Caco-2 (cell line): Measurements from ENCODE around the gene RBFOX1. TPM values are rescaled to one million over a fixed set of nuclear protein-coding genes. Genes with fewer than 3 reads are reported as not detected.

Experiments
- BruUV-seq: library from RNA; stranded (reverse); fragments of 400-500 nt; replicated peaks from 2 replicates; lab custom pipeline; 2021; lab: Mats Ljungman, UMichigan
- CTCF ChIA-PET: fragments of 300-600 bp; sonication (Branson Sonifier 250); formaldehyde crosslinking; loops from one replicate; lab custom pipeline; 2022; ENCODE audit warnings: antibody characterized with exemption; lab: Charles Lee
- POLR2A ChIA-PET: fragments of 300-600 bp; sonication (Branson Sonifier 250); formaldehyde crosslinking; loops from one replicate; lab custom pipeline; 2022; ENCODE audit warnings: antibody characterized with exemption; lab: Charles Lee
- DNase-seq, 2 experiments: peaks; one replicate each; pipeline versions ENCODE4 v3.0.0 to v3.0.0-alpha.2; 2020 to 2022
- H3K27me3 ChIP-seq: replicated peaks from 2 replicates; pipeline ENCODE4 v1.6.0; 2011; ENCODE audit warnings: low read length; ENCODE audit not compliant: control insufficient read depth, insufficient read depth
- H3K36me3 ChIP-seq: 2 replicates; pipeline ENCODE4 v1.5.1; 2011; ENCODE audit warnings: low read length; ENCODE audit not compliant: control insufficient read depth, insufficient read depth
- H3K4me1 ChIP-seq: fragments of 250-450 bp; sonication (Bioruptor Pico); 2 replicates; pipeline ENCODE4 v1.5.1; 2020; ENCODE audit warnings: mild to moderate bottlenecking
- H3K4me3 ChIP-seq: 2 replicates; pipeline ENCODE4 v1.5.1; 2011; ENCODE audit warnings: low read depth, mild to moderate bottlenecking, control low read depth, low read length
- H3K9me3 ChIP-seq: fragments of 250-450 bp; sonication (Bioruptor Pico); 2 replicates; pipeline ENCODE4 v1.5.1; 2020; ENCODE audit warnings: mild to moderate bottlenecking, moderate library complexity
- H3K27ac Mint-ChIP-seq: one replicate; pipeline ENCODE4 v1.8.0; 2022; ENCODE audit warnings: mixed read lengths; ENCODE audit not compliant: unreplicated experiment
- H3K27me3 Mint-ChIP-seq: one replicate; pipeline ENCODE4 v1.8.0; 2022; ENCODE audit warnings: mixed read lengths; ENCODE audit not compliant: insufficient read depth, unreplicated experiment
- H3K36me3 Mint-ChIP-seq: one replicate; pipeline ENCODE4 v1.8.0; 2022; ENCODE audit warnings: mild to moderate bottlenecking, mixed read lengths; ENCODE audit not compliant: insufficient read depth, unreplicated experiment
- H3K4me1 Mint-ChIP-seq: one replicate; pipeline ENCODE4 v1.8.0; 2022; ENCODE audit warnings: low read depth, mixed read lengths; ENCODE audit not compliant: unreplicated experiment
- H3K4me3 Mint-ChIP-seq: one replicate; pipeline ENCODE4 v1.8.0; 2022; ENCODE audit warnings: mild to moderate bottlenecking, moderate library complexity, mixed read lengths; ENCODE audit not compliant: unreplicated experiment
- H3K9me3 Mint-ChIP-seq: one replicate; pipeline ENCODE4 v1.8.0; 2022; ENCODE audit warnings: mixed read lengths; ENCODE audit not compliant: unreplicated experiment
- intact Hi-C: fragments of 100-400 bp; cut with micrococcal nuclease; formaldehyde crosslinking; loops from one replicate; pipeline ENCODE4 v1.10.0; 2022; ENCODE audit not compliant: unreplicated experiment
- total RNA-seq: library from RNA; stranded (reverse); gene quantifications from 2 replicates; pipeline ENCODE4 v1.2.3, GENCODE V29; 2022
- TF ChIP-seq, protein P1 (sequence below), 2 experiments: fragments of 200-600 bp in 1 of 2; IDR thresholded peaks; 1 replicate in 1 of 2; 2 replicates in 1 of 2; pipeline versions ENCODE4 v1.5.1 to v1.8.0; 2011 to 2022; ENCODE audit warnings: antibody characterized with exemption in 1 of 2, control low read depth in 1 of 2, inconsistent platforms in 1 of 2, low read depth in 1 of 2, low read length in 1 of 2, mild to moderate bottlenecking in 1 of 2, moderate library complexity in 1 of 2; ENCODE audit not compliant: insufficient read depth in 1 of 2, severe bottlenecking in 1 of 2, unreplicated experiment in 1 of 2

Gene RBFOX1
- total RNA-seq, 1 experiment from 2014 or later = 0.91 TPM

GRCh38 chr16:7362231-7362630, 29.6 kb downstream of the RBFOX1 start:
- no peak overlapping the region for H3K4me3 Mint-ChIP-seq
- H3K4me1 ChIP-seq = no peaks in the 10 kb centered on the region
- no TSS peak for BruUV-seq
- ChIA-PET CTCF (no interaction called here), POLR2A (no interaction called here)
- DNase-seq = no peak
- intact Hi-C loops = no loop called here
- TF ChIP-seq, protein P1, sequence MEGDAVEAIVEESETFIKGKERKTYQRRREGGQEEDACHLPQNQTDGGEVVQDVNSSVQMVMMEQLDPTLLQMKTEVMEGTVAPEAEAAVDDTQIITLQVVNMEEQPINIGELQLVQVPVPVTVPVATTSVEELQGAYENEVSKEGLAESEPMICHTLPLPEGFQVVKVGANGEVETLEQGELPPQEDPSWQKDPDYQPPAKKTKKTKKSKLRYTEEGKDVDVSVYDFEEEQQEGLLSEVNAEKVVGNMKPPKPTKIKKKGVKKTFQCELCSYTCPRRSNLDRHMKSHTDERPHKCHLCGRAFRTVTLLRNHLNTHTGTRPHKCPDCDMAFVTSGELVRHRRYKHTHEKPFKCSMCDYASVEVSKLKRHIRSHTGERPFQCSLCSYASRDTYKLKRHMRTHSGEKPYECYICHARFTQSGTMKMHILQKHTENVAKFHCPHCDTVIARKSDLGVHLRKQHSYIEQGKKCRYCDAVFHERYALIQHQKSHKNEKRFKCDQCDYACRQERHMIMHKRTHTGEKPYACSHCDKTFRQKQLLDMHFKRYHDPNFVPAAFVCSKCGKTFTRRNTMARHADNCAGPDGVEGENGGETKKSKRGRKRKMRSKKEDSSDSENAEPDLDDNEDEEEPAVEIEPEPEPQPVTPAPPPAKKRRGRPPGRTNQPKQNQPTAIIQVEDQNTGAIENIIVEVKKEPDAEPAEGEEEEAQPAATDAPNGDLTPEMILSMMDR (IDR thresholded peaks at IDR 0.05; ENCODE audit: insufficient read depth in 1 of 2, low read depth in 1 of 2, low read length in 1 of 2, severe bottlenecking in 1 of 2, unreplicated experiment in 1 of 2) = no peak
- no peaks in the 10 kb centered on the region for H3K9me3 ChIP-seq
- H3K4me1 Mint-ChIP-seq = no peaks in the 10 kb centered on the region
- H3K4me3 ChIP-seq = no peak overlapping the region
- no peak overlapping the region for H3K27ac Mint-ChIP-seq
- no peaks in the 10 kb centered on the region for H3K36me3 Mint-ChIP-seq
- no peaks in the 10 kb centered on the region for H3K9me3 Mint-ChIP-seq
- H3K27me3 Mint-ChIP-seq = peaks cover 5% of the 10 kb centered on the region
- no peaks in the 10 kb centered on the region for H3K36me3 ChIP-seq
- no peaks in the 10 kb centered on the region; the same call in 1 of the 2 replicates for H3K27me3 ChIP-seq

DNA sequence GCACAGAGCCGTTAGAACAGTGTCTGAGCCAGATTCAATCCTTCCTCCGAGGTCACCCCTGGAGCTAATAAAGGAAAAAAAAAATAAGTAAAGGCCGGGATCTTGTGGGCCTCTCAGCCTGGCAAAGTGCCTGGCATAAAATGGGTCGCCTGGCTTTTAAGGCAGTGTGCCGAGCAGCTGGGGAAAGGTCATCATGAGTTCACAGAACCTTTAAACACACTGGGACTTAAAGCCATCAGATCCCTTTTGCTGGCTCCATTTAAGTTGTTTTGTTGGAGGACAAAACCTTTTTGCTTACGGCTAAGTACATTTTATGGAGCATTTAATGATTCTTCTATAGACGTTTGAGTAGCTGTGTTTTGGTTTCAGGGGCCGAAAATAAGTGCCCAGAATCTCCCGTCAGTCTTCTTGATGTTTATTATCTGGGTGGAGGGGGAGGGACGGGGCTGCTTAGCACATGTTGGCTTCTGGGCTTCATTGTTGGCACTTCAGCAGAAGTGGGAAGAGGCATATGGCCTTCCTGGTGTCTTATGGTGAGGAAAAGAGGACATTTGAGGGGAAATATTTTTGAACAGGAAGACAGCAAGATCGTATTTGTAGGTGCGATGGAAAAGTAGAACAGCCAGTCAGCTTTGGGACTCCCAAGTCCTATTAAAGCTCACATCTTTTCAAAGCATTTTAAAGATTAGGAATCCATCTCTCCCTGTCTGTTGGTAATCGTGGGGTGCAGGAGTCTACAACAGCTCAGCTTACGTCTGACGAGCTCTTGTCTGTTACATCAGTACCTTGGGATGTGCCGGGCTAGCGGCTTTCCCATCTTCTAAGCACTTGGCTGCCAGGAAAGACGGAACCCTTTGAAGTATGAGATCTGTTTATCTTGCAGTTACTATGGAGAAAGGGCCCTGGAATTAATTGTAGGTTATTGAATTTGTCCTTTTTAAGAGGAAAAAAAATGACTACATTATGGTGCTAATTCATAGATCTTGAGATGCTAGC, 31.1 kb downstream of the RBFOX1 start:
- BruUV-seq = no TSS peak
- Mint-ChIP-seq H3K9me3 (no peaks in the 10 kb centered on the region), H3K27me3 (no peaks in the 10 kb centered on the region), H3K36me3 (no peaks in the 10 kb centered on the region), H3K27ac (no peak overlapping the region), H3K4me3 (no peak overlapping the region), H3K4me1 (no peaks in the 10 kb centered on the region)
- Histone ChIP-seq H3K27me3 (no peaks in the 10 kb centered on the region; the same call in 1 of the 2 replicates), H3K36me3 (no peaks in the 10 kb centered on the region), H3K9me3 (no peaks in the 10 kb centered on the region), H3K4me1 (no peaks in the 10 kb centered on the region), H3K4me3 (no peak overlapping the region)
- ChIA-PET POLR2A (no interaction called here), CTCF (no interaction called here)
- no peak for DNase-seq
- TF ChIP-seq, protein P1 (IDR thresholded peaks at IDR 0.05; ENCODE audit: insufficient read depth in 1 of 2, low read depth in 1 of 2, low read length in 1 of 2, severe bottlenecking in 1 of 2, unreplicated experiment in 1 of 2) = no peak
- intact Hi-C loops = no loop called here

DNA sequence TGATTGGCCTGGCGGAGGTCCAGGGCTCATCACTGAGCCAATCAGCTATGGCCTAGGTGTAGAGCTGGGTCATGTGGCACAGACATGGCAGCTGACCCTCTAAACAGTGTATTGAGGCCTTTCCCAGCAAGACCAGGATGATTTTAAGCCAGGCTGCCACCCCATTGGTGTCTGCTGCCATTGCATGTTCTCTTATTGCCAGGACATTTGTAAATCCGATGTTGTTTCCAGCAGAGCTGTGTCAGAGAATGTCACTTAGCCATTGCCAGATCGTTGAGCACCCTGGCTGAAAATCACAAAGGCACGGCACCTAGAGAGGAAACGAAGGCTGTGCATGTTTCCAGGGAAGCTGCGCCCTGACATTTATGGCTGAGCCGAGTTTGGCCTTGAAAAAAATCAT, 33.4 kb downstream of the RBFOX1 start:
- Histone ChIP-seq H3K9me3 (no peaks in the 10 kb centered on the region), H3K27me3 (no peaks in the 10 kb centered on the region; the same call in 1 of the 2 replicates), H3K4me3 (no peak overlapping the region), H3K36me3 (no peaks in the 10 kb centered on the region), H3K4me1 (no peaks in the 10 kb centered on the region)
- Mint-ChIP-seq H3K4me3 (no peak overlapping the region), H3K9me3 (no peaks in the 10 kb centered on the region), H3K36me3 (no peaks in the 10 kb centered on the region), H3K27me3 (no peaks in the 10 kb centered on the region), H3K27ac (no peak overlapping the region), H3K4me1 (no peaks in the 10 kb centered on the region)
- POLR2A ChIA-PET = no interaction called here
- TF ChIP-seq, protein P1 (IDR thresholded peaks at IDR 0.05; ENCODE audit: insufficient read depth in 1 of 2, low read depth in 1 of 2, low read length in 1 of 2, severe bottlenecking in 1 of 2, unreplicated experiment in 1 of 2) = no peak
- DNase-seq = no peak
- intact Hi-C loops = no loop called here
- BruUV-seq = no TSS peak
- CTCF ChIA-PET = no interaction called here
